ENCODE results near the gene KIAA1586.
"Not testable (repeated sequence)": the region's sequence is repeated elsewhere in the genome, so short reads cannot be mapped to it uniquely, and the experiment has no call there.

KIAA1586 gene

DNA sequence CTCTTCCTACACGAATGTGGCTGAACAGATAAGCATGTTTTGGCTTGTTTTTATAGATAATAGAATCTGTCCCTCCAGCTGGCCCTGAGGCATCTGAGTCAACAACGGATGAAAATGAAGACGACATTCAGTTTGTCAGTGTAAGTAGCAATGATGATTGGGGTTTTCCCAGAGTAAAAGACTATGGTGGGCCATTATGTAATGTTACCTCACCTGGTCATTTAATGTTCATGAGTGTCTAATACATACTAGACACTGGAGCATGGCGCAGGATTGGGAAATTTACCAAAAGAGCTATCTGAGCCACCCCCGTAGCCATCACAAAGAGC is 728 bp downstream of the KIAA1586 start:
- not testable (repeated sequence) for DNase-seq

- not testable (repeated sequence) for DNase-seq
Observed at GRCh38 chr6:57047859-57048258, 1.4 kb downstream of the KIAA1586 start.

DNA sequence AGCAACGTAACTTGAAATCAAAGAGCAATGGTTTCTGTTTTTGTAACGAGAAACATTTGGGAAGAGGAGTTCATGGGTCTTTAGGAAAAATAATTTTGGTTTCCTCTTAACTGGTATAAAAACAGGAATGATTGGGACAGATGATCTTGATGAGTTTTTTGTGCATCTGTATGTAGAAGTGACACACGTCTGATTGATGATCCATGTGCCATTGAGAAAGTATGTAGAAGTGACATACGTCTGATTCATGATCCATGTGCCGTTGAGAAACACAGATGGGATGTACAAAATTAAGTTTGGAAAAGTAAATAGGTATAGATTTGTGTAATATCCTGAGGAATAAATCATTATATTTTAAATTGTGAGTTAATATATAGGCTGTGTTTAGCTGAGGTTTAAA is 2.1 kb downstream of the KIAA1586 start:
- no peak for DNase-seq

DNA sequence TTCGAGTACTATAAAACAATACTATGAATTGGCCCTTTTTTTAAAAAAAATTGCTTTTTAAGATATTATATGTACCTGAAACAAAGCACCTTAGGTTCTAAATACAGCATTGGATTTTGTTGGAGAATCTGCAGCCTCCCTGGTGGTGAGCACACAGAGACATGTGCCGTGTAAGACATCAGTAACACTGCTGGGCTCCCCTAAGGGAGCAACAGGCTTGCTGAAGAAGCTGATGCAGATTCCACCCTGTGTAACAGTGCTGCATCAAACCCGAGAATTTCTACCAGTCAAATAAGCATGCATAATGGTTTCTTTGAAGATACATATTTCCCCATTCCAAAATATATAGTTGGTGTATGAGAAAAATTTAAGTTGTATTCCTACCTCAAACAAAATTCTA is 17.4 kb downstream of the KIAA1586 start:
- no peak for DNase-seq

DNA sequence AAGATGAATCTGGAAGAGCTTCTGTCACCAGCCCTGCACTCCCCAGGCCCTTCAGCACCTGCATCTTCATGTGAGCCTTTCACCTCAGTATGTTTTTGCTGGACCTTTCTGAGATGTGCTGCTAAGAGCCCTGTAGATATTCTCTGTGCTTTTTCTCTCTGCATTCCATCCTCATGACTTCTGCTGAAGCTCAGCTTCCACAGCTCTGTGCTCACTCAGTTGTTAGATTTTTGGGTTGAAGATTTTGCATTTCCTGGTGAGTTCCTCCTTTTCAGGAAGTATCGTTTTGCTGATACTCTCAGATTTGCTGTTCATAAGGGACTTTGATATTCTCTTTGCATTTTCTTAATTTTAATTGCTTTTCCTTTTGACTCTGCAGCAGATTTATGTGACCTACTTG is 18.3 kb downstream of the KIAA1586 start:
- no peak for DNase-seq

DNA sequence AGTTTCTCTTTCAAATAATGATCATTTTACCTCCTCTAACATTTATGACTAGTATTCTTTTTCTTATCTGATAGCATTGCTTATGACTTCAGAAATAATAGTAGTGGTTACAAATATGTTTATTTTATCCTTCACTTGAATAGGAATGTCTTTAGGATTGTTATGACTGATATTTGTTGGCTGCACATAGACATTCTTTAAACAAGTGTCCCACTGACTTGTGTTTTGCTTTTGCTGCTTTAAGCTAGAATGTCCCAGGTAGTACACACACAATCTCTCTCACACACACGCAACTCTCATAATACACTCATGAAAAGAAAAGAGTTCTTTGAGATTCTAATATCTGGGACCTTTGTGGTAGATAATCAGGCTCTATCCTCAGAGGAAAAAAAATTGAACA is 21.6 kb downstream of the KIAA1586 start:
- DNase-seq = no peak

GRCh38 chr6:57069228-57069627 is 22.7 kb downstream of the KIAA1586 start:
- DNase-seq = no peak

DNA sequence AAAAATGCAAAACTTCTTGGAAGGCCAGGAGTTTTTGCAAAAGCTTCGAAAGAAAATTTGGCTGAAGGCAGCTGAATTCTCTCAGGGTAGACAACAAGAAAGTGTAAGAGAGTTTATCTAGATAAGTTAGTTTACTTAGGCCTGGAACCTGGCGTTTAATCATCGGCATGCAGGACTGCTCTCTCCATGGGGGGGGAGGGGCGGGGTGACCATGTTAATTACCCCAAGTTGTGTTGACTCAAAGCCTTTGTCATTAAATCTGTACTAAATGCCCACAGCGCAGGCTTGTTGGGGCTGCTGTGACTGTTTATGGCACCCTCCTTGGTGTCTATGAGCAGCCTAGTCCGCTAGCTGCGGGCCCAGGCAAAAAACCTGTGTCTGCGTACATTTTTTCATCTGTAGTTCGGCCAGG is 23.4 kb downstream of the KIAA1586 start:
- DNase-seq = no peak

DNA sequence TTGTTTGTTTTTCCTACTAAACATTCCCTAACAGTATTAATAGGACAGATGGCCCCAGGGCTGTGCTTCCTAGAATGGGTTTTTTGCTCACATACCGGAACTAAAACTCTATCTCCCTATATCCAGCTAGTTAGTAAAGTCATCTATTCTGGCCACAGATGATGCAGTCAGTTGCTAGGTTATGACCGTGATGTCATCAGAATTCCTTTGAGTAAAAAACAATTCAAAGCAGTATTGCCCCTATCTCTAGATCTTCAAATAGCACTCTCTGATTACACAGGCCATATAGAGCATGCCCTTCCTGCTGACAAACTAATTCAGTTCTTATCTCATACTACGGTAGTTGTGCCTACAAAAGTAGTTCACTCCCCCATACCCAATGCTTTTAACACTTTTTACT is 25.6 kb downstream of the KIAA1586 start:
- DNase-seq = no peak

- no peak for DNase-seq
Observed at GRCh38 chr6:57074383-57074782, 27.9 kb downstream of the KIAA1586 start.

GRCh38 chr6:57075092-57075491 is 28.6 kb downstream of the KIAA1586 start:
- DNase-seq = no peak

- no peak for DNase-seq
Observed at GRCh38 chr6:57078531-57079207, 32.2 kb downstream of the KIAA1586 start.

- DNase-seq = no peak
Observed at GRCh38 chr6:57085471-57085870, 39.0 kb downstream of the KIAA1586 start.

GRCh38 chr6:57086843-57087242 is 40.4 kb downstream of the KIAA1586 start:
- no peak for DNase-seq

DNA sequence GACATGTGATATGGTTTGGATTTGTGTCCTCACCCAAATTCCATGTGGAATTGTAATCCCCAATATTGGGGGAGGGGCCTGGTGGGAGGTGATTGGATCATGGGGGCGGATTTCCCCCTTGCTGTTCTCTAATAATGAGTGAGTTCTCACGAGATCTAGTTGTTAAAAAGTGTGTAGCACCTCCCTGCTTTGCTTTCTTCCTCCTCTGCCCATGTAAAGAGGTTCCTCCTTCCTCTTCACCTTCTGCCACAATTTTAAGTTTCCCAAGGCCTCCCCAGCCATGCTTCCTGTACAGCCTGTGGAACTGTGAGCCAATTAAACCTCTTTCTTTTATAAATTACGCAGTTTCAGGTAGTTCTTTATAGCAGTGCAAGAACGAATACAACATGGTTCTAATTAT is 41.4 kb downstream of the KIAA1586 start:
- no peak for DNase-seq

- no peak for DNase-seq
Observed at GRCh38 chr6:57089265-57089664, 42.8 kb downstream of the KIAA1586 start.

DNA sequence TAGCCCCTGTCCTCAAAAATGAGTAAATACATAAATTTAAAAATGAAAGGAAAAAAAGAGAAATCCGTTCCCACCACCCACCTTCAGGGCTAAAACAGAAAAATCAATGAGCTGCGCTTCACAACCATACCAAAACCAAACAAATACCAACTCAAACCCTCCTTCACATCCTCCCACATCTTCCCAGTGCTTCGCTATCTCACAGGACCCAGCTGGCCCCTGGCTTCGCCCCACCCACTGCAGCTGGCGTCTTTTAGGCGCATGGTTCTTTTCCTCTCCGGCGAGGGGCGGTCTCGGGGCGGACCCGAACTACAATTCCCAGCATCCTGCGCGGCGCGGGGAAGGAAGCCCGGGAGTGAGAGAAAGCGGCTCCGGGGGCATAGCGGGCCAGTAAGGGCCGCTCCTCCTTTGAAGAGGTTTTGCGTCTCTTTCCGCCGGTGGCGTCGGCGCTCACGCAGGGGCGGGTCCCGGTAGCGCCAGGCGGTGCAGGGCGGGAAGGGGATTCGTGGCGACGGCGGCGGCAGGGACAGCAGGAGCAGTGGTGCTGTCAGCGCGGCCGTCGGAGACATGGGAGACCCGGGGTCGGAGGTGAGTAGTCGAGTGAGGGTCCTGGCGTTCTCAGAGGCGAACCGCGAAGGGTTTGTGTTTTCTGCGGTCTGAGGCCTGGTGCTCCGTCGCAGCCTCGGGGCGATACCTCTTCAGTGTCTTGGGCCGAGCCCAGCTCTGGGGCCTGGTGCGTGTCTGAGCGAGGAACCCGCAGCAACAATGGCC is 43.4 kb downstream of the KIAA1586 start, which contains the start of gene ZNF451:
Gene ZNF451, plus strand, starts transcription at position 502 of the 771 bp plus-strand sequence. Its CDS starts 66 bp downstream, at position 568.
- DNase-seq = peak; percentile 77 to 99 (median 97)

- DNase-seq = not testable (repeated sequence)
Observed at GRCh38 chr6:57090458-57091067, 44.1 kb downstream of the KIAA1586 start.

GRCh38 chr6:57091375-57091774 is 44.9 kb downstream of the KIAA1586 start:
- not testable (repeated sequence) for DNase-seq

DNA sequence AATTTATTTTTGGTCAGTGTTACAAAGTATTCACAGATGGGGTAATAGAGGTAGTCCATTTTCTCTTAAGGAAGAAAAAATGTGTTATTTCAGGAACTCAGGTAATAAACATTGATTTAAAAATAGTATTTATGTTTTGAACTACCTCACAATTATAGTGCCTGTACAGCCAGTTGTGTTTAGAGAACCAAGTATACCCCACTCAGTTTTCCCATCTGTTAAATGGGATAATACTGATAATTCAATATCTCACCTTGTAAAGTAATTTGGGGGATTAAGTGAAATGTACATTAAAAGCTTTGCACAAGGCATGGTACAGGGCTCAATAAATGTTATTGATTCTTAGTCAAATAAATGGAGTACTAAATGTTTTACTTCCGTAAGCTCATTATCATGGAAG is 48.2 kb downstream of the KIAA1586 start:
- DNase-seq = no peak

DNA sequence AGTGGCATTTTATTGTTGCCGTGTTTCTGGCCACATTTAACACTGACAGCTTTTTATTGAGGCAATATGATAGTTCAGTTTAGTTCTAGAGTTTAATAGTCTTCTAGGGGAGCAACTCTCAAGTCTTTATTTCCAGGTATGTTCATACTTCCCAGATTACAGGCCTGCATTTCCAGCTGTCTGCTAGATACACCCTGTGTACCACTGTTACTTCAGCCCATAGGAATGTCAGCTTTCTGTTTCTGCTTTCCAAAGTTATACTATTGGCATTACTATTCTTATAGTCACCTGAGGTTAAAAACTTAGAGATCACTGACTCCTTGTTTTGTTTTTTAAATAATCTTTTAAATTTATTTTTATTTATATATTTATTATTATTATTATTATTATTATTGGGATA is 51.1 kb downstream of the KIAA1586 start:
- no peak for DNase-seq

DNA sequence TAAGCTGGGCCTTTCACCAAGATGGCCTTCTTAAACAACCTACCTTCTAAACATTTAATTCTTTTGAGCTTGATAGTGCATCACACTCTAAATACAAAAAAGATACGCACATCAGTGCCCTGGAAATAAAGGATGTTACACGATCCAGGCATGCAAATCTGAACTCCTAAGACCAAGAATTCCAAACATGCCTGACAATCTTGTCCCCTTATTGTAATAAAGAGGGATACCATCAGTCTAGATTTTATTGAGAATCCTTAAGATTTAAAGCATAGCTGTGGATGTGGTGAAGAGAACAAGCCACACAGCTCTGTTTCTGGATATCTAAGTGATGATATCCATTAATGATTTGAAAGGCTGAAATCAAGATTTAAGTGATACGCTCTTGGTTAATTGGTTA is 56.5 kb downstream of the KIAA1586 start:
- DNase-seq = no peak

DNA sequence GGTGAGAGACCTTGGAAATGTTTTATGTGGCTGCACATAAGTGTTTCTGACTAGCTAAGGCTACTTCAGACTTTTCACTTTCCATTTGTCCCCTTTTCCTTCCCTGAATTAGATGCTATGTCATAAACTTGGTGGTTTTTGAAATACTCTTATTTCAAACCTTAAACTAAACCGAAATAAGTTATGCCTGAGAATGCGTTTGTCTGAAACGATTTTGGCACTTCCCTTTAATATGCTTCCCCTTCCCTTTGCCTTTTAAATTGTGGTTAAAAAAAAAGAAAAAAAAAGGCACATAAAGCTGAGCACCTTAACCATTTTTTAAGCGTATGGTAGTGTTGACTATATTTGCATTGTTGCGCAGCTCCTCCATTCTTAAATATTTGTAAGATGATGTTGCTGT is 57.8 kb downstream of the KIAA1586 start:
- no peak for DNase-seq

Measured in anterior cingulate cortex (tissue), 58 donors.